Liver (tissue), 9 donors: ENCODE results near the gene FAM20C. TPM values are rescaled to one million over a fixed set of nuclear protein-coding genes. Genes with fewer than 3 reads are reported as not detected.

Source experiments
- DNase-seq: peaks from one replicate; pipeline ENCODE4 v3.0.0-alpha.2; 2017; ENCODE audit warnings: low spot score
- H3K27ac ChIP-seq, 2 donors: one replicate each; pipeline ENCODE4 v1.7.0; 2013; ENCODE audit warnings: inconsistent platforms in 2 of 2, low read length in 2 of 2, control low read depth in 1 of 2, low read depth in 1 of 2, mild to moderate bottlenecking in 1 of 2
- H3K27me3 ChIP-seq, 4 donors: one replicate each; pipeline versions ENCODE4 v1.6.1 to v1.7.0; 2013; ENCODE audit warnings: low read length in 3 of 4, inconsistent platforms in 1 of 4, mild to moderate bottlenecking in 1 of 4, moderate library complexity in 1 of 4; ENCODE audit not compliant: control insufficient read depth in 4 of 4, insufficient read depth in 4 of 4
- H3K36me3 ChIP-seq, 4 donors: one replicate each; pipeline versions ENCODE4 v1.6.1 to v1.7.0; 2013; ENCODE audit warnings: low read length in 3 of 4, mild to moderate bottlenecking in 3 of 4, low read depth in 1 of 4, moderate library complexity in 1 of 4; ENCODE audit not compliant: control insufficient read depth in 4 of 4, insufficient read depth in 3 of 4
- H3K4me1 ChIP-seq, 4 donors: one replicate each; pipeline versions ENCODE4 v1.6.1 to v1.7.0; 2013; ENCODE audit warnings: low read length in 3 of 4, mild to moderate bottlenecking in 3 of 4, moderate library complexity in 1 of 4; ENCODE audit not compliant: control insufficient read depth in 4 of 4, insufficient read depth in 4 of 4
- H3K4me3 ChIP-seq, 3 donors: one replicate each; pipeline versions ENCODE4 v1.6.1 to v1.7.0; 2013; ENCODE audit warnings: low read length in 3 of 3, control low read depth in 1 of 3, low read depth in 1 of 3, mild to moderate bottlenecking in 1 of 3
- H3K9ac ChIP-seq, 2 donors: one replicate each; pipeline ENCODE4 v1.7.0; 2013; ENCODE audit warnings: low read length in 2 of 2, mild to moderate bottlenecking in 2 of 2, moderate library complexity in 2 of 2, control low read depth in 1 of 2, low read depth in 1 of 2
- H3K9me3 ChIP-seq, 4 donors: one replicate each; pipeline versions ENCODE4 v1.6.1 to v1.7.0; 2013; ENCODE audit warnings: low read length in 3 of 4; ENCODE audit not compliant: control insufficient read depth in 4 of 4
- EGR1 ChIP-seq, 2 donors: IDR thresholded peaks; 2 replicates each; pipeline ENCODE4 v1.6.1; 2016 to 2018; ENCODE audit warnings: antibody characterized with exemption in 2 of 2, low read depth in 2 of 2
- FOXA1 ChIP-seq: IDR thresholded peaks from 2 replicates; pipeline ENCODE4 v1.6.1; 2016; ENCODE audit warnings: antibody characterized with exemption
- FOXA2 ChIP-seq: IDR thresholded peaks from 2 replicates; pipeline ENCODE4 v1.6.1; 2016; ENCODE audit warnings: antibody characterized with exemption
- GABPA ChIP-seq, 2 donors: IDR thresholded peaks in 1 of 2; conservative IDR thresholded peaks in 1 of 2; 2 replicates each; pipeline ENCODE4 v1.6.1; 2016; ENCODE audit warnings: antibody characterized with exemption in 2 of 2, mild to moderate bottlenecking in 1 of 2, moderate library complexity in 1 of 2
- HNF4A ChIP-seq, 2 donors: conservative IDR thresholded peaks; 2 replicates each; pipeline ENCODE4 v1.6.1; 2016; ENCODE audit warnings: antibody characterized with exemption in 2 of 2, mild to moderate bottlenecking in 2 of 2
- HNF4G ChIP-seq: IDR thresholded peaks from 2 replicates; pipeline ENCODE4 v1.6.1; 2016; ENCODE audit warnings: antibody characterized with exemption
- JUND ChIP-seq, 2 donors: IDR thresholded peaks; 2 replicates each; pipeline ENCODE4 v1.6.1; 2016; ENCODE audit warnings: antibody characterized with exemption in 2 of 2
- NR2F2 ChIP-seq: IDR thresholded peaks from 2 replicates; pipeline ENCODE4 v1.6.1; 2016; ENCODE audit warnings: antibody characterized with exemption
- RAD21 ChIP-seq, 2 donors: IDR thresholded peaks; 2 replicates each; pipeline ENCODE4 v1.6.1; 2016; ENCODE audit warnings: antibody characterized with exemption in 2 of 2, mild to moderate bottlenecking in 2 of 2
- RXRA ChIP-seq, 2 donors: IDR thresholded peaks; 2 replicates each; pipeline ENCODE4 v1.6.1; 2017 to 2018; ENCODE audit warnings: antibody characterized with exemption in 2 of 2, mild to moderate bottlenecking in 1 of 2
- SP1 ChIP-seq: IDR thresholded peaks from 2 replicates; pipeline ENCODE4 v1.6.1; 2018; ENCODE audit warnings: antibody characterized with exemption, mild to moderate bottlenecking
- TAF1 ChIP-seq: conservative IDR thresholded peaks from 2 replicates; pipeline ENCODE4 v1.6.1; 2016; ENCODE audit warnings: antibody characterized with exemption, mild to moderate bottlenecking
- YY1 ChIP-seq: IDR thresholded peaks from 2 replicates; pipeline ENCODE4 v1.6.1; 2016; ENCODE audit warnings: antibody characterized with exemption, mild to moderate bottlenecking
- WGBS: extraction: QIAGEN DNeasy Blood & Tissue Kit; methylation state at CpG from one replicate; pipeline ENCODE4 v1.1.7; 2013; 5-methylcytosine and 5-hydroxymethylcytosine counted together
- polyA plus RNA-seq, 2 donors: library from polyadenylated mRNA; stranded (reverse) in 1 of 2; unstranded in 1 of 2; fragments of 200-250 nt in 1 of 2; fragments of >200 nt in 1 of 2; fragmentation: Nextera tagmentation in 1 of 2; extraction: Ambion mirVana in 1 of 2; gene quantifications; one replicate each; pipeline versions ENCODE4 v1.2.1 to v1.2.3, GENCODE V29; 2013 to 2015
- total RNA-seq, 2 donors: library from RNA; depleted of rRNA; stranded (reverse); fragments of >200 nt; gene quantifications; one replicate each; pipeline ENCODE4 v1.2.3, GENCODE V29; 2014
- TF ChIP-seq, protein P1 (sequence below): IDR thresholded peaks from 2 replicates; pipeline ENCODE4 v1.6.1; 2016; ENCODE audit warnings: antibody characterized with exemption
- TF ChIP-seq, protein P2 (sequence below): IDR thresholded peaks from 2 replicates; pipeline ENCODE4 v1.6.1; 2016; ENCODE audit warnings: antibody characterized with exemption, mild to moderate bottlenecking
- TF ChIP-seq, protein P3 (sequence below): IDR thresholded peaks from 2 replicates; pipeline ENCODE4 v1.6.1; 2016; ENCODE audit warnings: antibody characterized with exemption
- TF ChIP-seq, protein P4 (sequence below): IDR thresholded peaks from 2 replicates; pipeline ENCODE4 v1.6.1; 2016; ENCODE audit warnings: antibody characterized with exemption
- donor health status: healthy.
- donor health status: healthy.
- donor health status: healthy.
- donor health status: healthy.
- donor health status: healthy.

The FAM20C gene
- total and polyA plus RNA-seq, 4 donors, result 13.4 to 40.4 (median 31.5) TPM

DNA sequence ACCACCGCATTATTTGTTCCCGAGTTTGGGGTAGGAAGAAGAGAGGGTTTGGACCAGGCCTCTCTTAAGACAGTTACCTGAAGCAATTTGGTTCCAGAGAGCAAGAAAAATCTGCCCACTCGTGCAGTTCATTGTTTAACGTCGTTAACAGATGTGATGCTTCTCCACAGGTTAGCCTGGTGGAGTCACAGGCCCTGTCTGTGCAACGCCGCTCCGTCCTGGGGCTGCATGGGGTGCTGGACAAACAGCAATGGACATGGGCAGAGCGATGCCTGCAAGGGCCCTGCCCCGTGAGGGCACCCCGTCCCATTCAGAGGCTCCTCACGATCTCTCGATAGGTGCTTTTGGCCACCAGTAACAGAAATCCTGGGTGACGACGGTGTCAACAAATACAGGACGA lies 107.3 kb downstream of the FAM20C start:
- 93% methylated on average over 16 of the region's 16 CpGs for WGBS
- DNase-seq, result no peak
- peaks cover 0 to 5% (median under 1%) of the 10 kb centered on the region in 4 donors for H3K27me3 ChIP-seq
- H3K36me3 ChIP-seq, result no peaks in the 10 kb centered on the region
- TF ChIP-seq SP1 (no peak), YY1 (no peak), NR2F2 (no peak), GABPA (IDR thresholded peaks at IDR 0.05 in 1 of 2, conservative IDR thresholded peaks at IDR 0.05 in 1 of 2) (no peak), TAF1 (no peak), JUND (IDR thresholded peaks at IDR 0.05) (no peak), EGR1 (IDR thresholded peaks at IDR 0.05; ENCODE audit: low read depth in 2 of 2) (no peak), HNF4G (no peak), RAD21 (IDR thresholded peaks at IDR 0.05) (no peak), HNF4A (conservative IDR thresholded peaks at IDR 0.05) (no peak), RXRA (IDR thresholded peaks at IDR 0.05) (no peak), FOXA2 (no peak), FOXA1 (no peak)
- TF ChIP-seq, protein P1, sequence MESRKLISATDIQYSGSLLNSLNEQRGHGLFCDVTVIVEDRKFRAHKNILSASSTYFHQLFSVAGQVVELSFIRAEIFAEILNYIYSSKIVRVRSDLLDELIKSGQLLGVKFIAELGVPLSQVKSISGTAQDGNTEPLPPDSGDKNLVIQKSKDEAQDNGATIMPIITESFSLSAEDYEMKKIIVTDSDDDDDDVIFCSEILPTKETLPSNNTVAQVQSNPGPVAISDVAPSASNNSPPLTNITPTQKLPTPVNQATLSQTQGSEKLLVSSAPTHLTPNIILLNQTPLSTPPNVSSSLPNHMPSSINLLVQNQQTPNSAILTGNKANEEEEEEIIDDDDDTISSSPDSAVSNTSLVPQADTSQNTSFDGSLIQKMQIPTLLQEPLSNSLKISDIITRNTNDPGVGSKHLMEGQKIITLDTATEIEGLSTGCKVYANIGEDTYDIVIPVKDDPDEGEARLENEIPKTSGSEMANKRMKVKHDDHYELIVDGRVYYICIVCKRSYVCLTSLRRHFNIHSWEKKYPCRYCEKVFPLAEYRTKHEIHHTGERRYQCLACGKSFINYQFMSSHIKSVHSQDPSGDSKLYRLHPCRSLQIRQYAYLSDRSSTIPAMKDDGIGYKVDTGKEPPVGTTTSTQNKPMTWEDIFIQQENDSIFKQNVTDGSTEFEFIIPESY, result no peak
- TF ChIP-seq, protein P2, sequence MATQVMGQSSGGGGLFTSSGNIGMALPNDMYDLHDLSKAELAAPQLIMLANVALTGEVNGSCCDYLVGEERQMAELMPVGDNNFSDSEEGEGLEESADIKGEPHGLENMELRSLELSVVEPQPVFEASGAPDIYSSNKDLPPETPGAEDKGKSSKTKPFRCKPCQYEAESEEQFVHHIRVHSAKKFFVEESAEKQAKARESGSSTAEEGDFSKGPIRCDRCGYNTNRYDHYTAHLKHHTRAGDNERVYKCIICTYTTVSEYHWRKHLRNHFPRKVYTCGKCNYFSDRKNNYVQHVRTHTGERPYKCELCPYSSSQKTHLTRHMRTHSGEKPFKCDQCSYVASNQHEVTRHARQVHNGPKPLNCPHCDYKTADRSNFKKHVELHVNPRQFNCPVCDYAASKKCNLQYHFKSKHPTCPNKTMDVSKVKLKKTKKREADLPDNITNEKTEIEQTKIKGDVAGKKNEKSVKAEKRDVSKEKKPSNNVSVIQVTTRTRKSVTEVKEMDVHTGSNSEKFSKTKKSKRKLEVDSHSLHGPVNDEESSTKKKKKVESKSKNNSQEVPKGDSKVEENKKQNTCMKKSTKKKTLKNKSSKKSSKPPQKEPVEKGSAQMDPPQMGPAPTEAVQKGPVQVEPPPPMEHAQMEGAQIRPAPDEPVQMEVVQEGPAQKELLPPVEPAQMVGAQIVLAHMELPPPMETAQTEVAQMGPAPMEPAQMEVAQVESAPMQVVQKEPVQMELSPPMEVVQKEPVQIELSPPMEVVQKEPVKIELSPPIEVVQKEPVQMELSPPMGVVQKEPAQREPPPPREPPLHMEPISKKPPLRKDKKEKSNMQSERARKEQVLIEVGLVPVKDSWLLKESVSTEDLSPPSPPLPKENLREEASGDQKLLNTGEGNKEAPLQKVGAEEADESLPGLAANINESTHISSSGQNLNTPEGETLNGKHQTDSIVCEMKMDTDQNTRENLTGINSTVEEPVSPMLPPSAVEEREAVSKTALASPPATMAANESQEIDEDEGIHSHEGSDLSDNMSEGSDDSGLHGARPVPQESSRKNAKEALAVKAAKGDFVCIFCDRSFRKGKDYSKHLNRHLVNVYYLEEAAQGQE, result no peak
- TF ChIP-seq, protein P3, sequence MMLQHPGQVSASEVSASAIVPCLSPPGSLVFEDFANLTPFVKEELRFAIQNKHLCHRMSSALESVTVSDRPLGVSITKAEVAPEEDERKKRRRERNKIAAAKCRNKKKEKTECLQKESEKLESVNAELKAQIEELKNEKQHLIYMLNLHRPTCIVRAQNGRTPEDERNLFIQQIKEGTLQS, result no peak
- no peak overlapping the region for H3K4me3 ChIP-seq
- no peak overlapping the region for H3K9ac ChIP-seq
- H3K27ac ChIP-seq, result no peak overlapping the region
- no peaks in the 10 kb centered on the region for H3K4me1 ChIP-seq
- no peaks in the 10 kb centered on the region for H3K9me3 ChIP-seq

DNA sequence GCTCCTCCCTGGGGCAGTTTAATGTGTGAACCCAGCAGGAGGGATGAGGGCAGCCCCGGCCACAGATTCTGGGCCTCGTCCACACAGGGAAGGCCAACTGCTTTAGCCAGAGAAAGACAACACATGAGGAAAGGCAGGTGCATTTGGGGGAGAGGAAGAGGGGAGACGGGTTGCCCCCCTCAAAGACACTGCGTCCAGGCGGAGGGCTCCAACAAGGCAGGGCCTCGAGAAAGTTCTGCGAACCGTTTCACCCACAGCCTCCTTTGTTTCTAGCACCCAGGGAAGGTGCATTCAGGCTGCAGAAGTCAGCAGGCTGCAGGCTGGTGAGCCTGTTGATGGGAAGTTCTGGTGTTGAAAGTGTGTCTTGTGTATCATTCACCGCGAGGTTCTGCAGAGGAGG lies 107.7 kb downstream of the FAM20C start:
- Histone ChIP-seq H3K4me1 (no peaks in the 10 kb centered on the region), H3K9ac (no peak overlapping the region), H3K9me3 (no peaks in the 10 kb centered on the region), H3K4me3 (no peak overlapping the region), H3K36me3 (no peaks in the 10 kb centered on the region), H3K27ac (no peak overlapping the region), H3K27me3 (peaks cover 0 to 3% (median under 1%) of the 10 kb centered on the region in 4 donors)
- DNase-seq, result no peak
- WGBS, result 83% methylated on average over 10 of the region's 10 CpGs
- no peak for TF ChIP-seq TAF1
- TF ChIP-seq, protein P4, sequence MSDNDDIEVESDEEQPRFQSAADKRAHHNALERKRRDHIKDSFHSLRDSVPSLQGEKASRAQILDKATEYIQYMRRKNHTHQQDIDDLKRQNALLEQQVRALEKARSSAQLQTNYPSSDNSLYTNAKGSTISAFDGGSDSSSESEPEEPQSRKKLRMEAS, result no peak
- no peak for TF ChIP-seq HNF4G
- no peak for TF ChIP-seq EGR1 (IDR thresholded peaks at IDR 0.05; ENCODE audit: low read depth in 2 of 2)
- no peak for TF ChIP-seq HNF4A (conservative IDR thresholded peaks at IDR 0.05)
- no peak for TF ChIP-seq YY1
- TF ChIP-seq FOXA1, result no peak
- TF ChIP-seq RAD21 (IDR thresholded peaks at IDR 0.05), result no peak
- TF ChIP-seq, protein P2, result no peak
